C4-2B (cell line): ENCODE measurements around the gene WDR81.
"Not testable (repeated sequence)": the region's sequence is repeated elsewhere in the genome, so short reads cannot be mapped to it uniquely, and the experiment has no call there.

ENCODE experiments used
- H3K27ac ChIP-seq: fragments of 450-650 bp; 2 replicates; pipeline ENCODE4 v1.5.1; 2017
- CTCF ChIP-seq: fragments of 450-650 bp; conservative IDR thresholded peaks from 2 replicates; pipeline ENCODE4 v1.5.1; 2017; ENCODE audit warnings: mild to moderate bottlenecking
- ZFX ChIP-seq: fragments of 450-650 bp; IDR thresholded peaks from 2 replicates; pipeline ENCODE4 v1.6.1; 2017

WDR81 gene

GRCh38 chr17:1724351-1724868, at the start of gene WDR81:
TSS of gene WDR81 (plus strand) at chr17:1724704. CDS start at chr17:1724960, 256 bp downstream.
- TF ChIP-seq CTCF (no peak), ZFX (peak; percentile 83; the same call in 1 of the 2 replicates)
- peak within 1 kb of the TSS; percentile 75 for H3K27ac ChIP-seq

- no peak for TF ChIP-seq CTCF
- no peak for TF ChIP-seq ZFX
These were observed 48.1 kb upstream of the WDR81 start for GRCh38 chr17:1676401-1676800.

GRCh38 chr17:1683459-1683858, 41.0 kb upstream of the WDR81 start:
- TF ChIP-seq CTCF = no peak
- TF ChIP-seq ZFX = no peak
- peak overlapping the region; percentile 93 for H3K27ac ChIP-seq

More at GRCh38 chr17:1676401-1676800, 48.1 kb upstream of the WDR81 start:
- no peak overlapping the region for H3K27ac ChIP-seq

GRCh38 chr17:1684378-1685189, 39.9 kb upstream of the WDR81 start, which contains the start of gene PRPF8:
TSS of gene PRPF8 (minus strand) at chr17:1684867. CDS start at chr17:1684571, 296 bp downstream.
- peak; percentile 97 for TF ChIP-seq ZFX
- TF ChIP-seq CTCF = no peak
- H3K27ac ChIP-seq = peak within 1 kb of the TSS; percentile 93

- no peak overlapping the region for H3K27ac ChIP-seq
- no peak for TF ChIP-seq ZFX
- no peak for TF ChIP-seq CTCF
These were observed 38.4 kb upstream of the WDR81 start for GRCh38 chr17:1686086-1686485.

- H3K27ac ChIP-seq = not testable (repeated sequence)
These were observed 36.1 kb upstream of the WDR81 start for GRCh38 chr17:1688405-1688804.

- TF ChIP-seq ZFX (no peak), CTCF (no peak)
- H3K27ac ChIP-seq = no peak overlapping the region
These were observed 33.8 kb upstream of the WDR81 start for GRCh38 chr17:1690544-1691221.
